GM21737 (cell line): ENCODE data around the gene DNMT3A.
"Not testable (repeated sequence)": the region's sequence is repeated elsewhere in the genome, so short reads cannot be mapped to it uniquely, and the experiment has no call there.

ENCODE experiments used
- ATAC-seq: cut with Tn5 transposase; IDR thresholded peaks from one replicate; pipeline ENCODE4 v1.9.1; 2021; ENCODE audit warnings: mild to moderate bottlenecking, moderate library complexity; ENCODE audit not compliant: unreplicated experiment

Gene DNMT3A

GRCh38 chr2:25215948-25216679 is 125.6 kb downstream of the DNMT3A start:
- peak; percentile 70 for ATAC-seq

- no peak for ATAC-seq
Observed at GRCh38 chr2:25215232-25215631, 126.5 kb downstream of the DNMT3A start.

GRCh38 chr2:25213229-25213628 is 128.5 kb downstream of the DNMT3A start:
- no peak for ATAC-seq

- not testable (repeated sequence) for ATAC-seq
Observed at GRCh38 chr2:25210923-25211322, 130.8 kb downstream of the DNMT3A start.

GRCh38 chr2:25207078-25207545 is 134.6 kb downstream of the DNMT3A start:
- no peak for ATAC-seq

- ATAC-seq, result no peak
Observed at GRCh38 chr2:25204190-25204838, 137.4 kb downstream of the DNMT3A start.

- ATAC-seq, result no peak
Observed at GRCh38 chr2:25202275-25202674, 139.4 kb downstream of the DNMT3A start.

- ATAC-seq, result no peak
Observed at GRCh38 chr2:25201794-25202193, 139.9 kb downstream of the DNMT3A start.

- no peak for ATAC-seq
Observed at GRCh38 chr2:25201265-25201664, 140.5 kb downstream of the DNMT3A start.

GRCh38 chr2:25198576-25198975 is 143.1 kb downstream of the DNMT3A start:
- ATAC-seq, result no peak

GRCh38 chr2:25198209-25198525 is 143.6 kb downstream of the DNMT3A start:
- no peak for ATAC-seq

GRCh38 chr2:25197336-25198208 is 144.2 kb downstream of the DNMT3A start:
- ATAC-seq, result no peak

GRCh38 chr2:25194576-25195122 is 147.1 kb downstream of the DNMT3A start:
- ATAC-seq, result no peak

GRCh38 chr2:25190536-25190935 is 151.2 kb downstream of the DNMT3A start:
- no peak for ATAC-seq

- no peak for ATAC-seq
Observed at GRCh38 chr2:25188405-25188804, 153.3 kb downstream of the DNMT3A start.

- no peak for ATAC-seq
Observed at GRCh38 chr2:25187729-25188350, 153.9 kb downstream of the DNMT3A start.

GRCh38 chr2:25184254-25184653 is 157.5 kb downstream of the DNMT3A start:
- ATAC-seq, result no peak

GRCh38 chr2:25178976-25179375 is 162.7 kb downstream of the DNMT3A start:
- ATAC-seq, result no peak
